ENCODE results near the gene RAPGEF2. TPM values are rescaled to one million over a fixed set of nuclear protein-coding genes. Genes with fewer than 3 reads are reported as not detected.

Gene RAPGEF2
- total and polyA plus RNA-seq, 2 of the 8 experiments (the other 6 are each of a cell fraction or from before 2014, with no cell fraction given): 24.4 to 48.6 TPM

- Histone ChIP-seq H3K27ac (ENCODE audit: low read depth, low read length) (no peak overlapping the region), H3K4me1 (replicated peaks in 1 of 4; ENCODE audit: control insufficient read depth in 3 of 4, insufficient read depth in 4 of 4, low read length in 3 of 4) (peaks cover 0 to 5% (median 2%) of the 10 kb centered on the region in 4 experiments; a peak in 3 of 7 replicates), H3K79me2 (ENCODE audit: control insufficient read depth in 1 of 2, insufficient read depth in 2 of 2, low read length in 2 of 2) (no peaks in the 10 kb centered on the region; a peak in 2 of 4 replicates), H2BK12ac (ENCODE audit: low read depth, low read length) (peak overlapping the region; percentile 53), H4K91ac (replicated peaks; ENCODE audit: insufficient read length, low read length) (no peak overlapping the region), H4K5ac (ENCODE audit: insufficient read length, low read depth, low read length) (no peak overlapping the region), H3K4me2 (ENCODE audit: insufficient read depth in 1 of 2, low read depth in 2 of 2, low read length in 2 of 2) (peak overlapping the region in 1 of 2 experiments; percentile 36; a peak in 2 of 4 replicates), H3K18ac (ENCODE audit: extremely low read depth, low read length) (no peak overlapping the region), H3K27me3 (replicated peaks in 1 of 4; ENCODE audit: control insufficient read depth in 3 of 4, extremely low read depth in 1 of 4, insufficient read depth in 3 of 4, low read length in 3 of 4) (no peaks in the 10 kb centered on the region), H3K9ac (replicated peaks in 1 of 4; ENCODE audit: extremely low read depth in 1 of 4, low read depth in 3 of 4, low read length in 3 of 4) (no peak overlapping the region), H3K56ac (replicated peaks; ENCODE audit: insufficient read length, low read depth, low read length) (no peak overlapping the region), H3K4me3 (ENCODE audit: extremely low read depth in 1 of 4, insufficient read depth in 2 of 4, low read depth in 3 of 4, low read length in 4 of 4) (peak overlapping the region in 1 of 4 experiments; percentile 24; a peak in 1 of 8 replicates), H2AFZ (ENCODE audit: low read length) (no peak overlapping the region), H3K79me1 (ENCODE audit: low read depth, low read length) (no peaks in the 10 kb centered on the region), H2BK15ac (ENCODE audit: low read length) (no peak overlapping the region), H2BK120ac (replicated peaks; ENCODE audit: low read depth, low read length) (no peak overlapping the region), H3K14ac (ENCODE audit: insufficient read length) (no peak overlapping the region), H3K23ac (ENCODE audit: insufficient read length) (no peak overlapping the region), H3K36me3 (ENCODE audit: control insufficient read depth in 2 of 4, insufficient read depth in 4 of 4, low read length in 3 of 4) (no peaks in the 10 kb centered on the region), H2BK20ac (ENCODE audit: low read length) (no peak overlapping the region), H3K23me2 (ENCODE audit: low read depth, low read length) (no peaks in the 10 kb centered on the region; the same call in 1 of the 2 replicates), H2BK5ac (ENCODE audit: low read depth, low read length) (peak overlapping the region; percentile 55; the same call in 1 of the 2 replicates), H4K8ac (ENCODE audit: extremely low read depth, insufficient read depth, low read length) (no peak overlapping the region), H3K4ac (replicated peaks; ENCODE audit: insufficient read length, low read depth, low read length) (no peak overlapping the region), H2AK5ac (ENCODE audit: low read depth, low read length) (no peak overlapping the region), H4K20me1 (replicated peaks in 1 of 2; ENCODE audit: control insufficient read depth in 1 of 2, insufficient read depth in 2 of 2, low read length in 2 of 2) (peaks cover 0 to 2% of the 10 kb centered on the region in 2 experiments), H3K9me3 (ENCODE audit: insufficient read depth in 2 of 2, low read depth in 1 of 2, low read length in 1 of 2) (no peaks in the 10 kb centered on the region)
- CTCF ChIA-PET (ENCODE audit: partially characterized antibody): interaction anchor here (1.5 kb wide), 1 partner anchor 80 kb away, joined by 3 read pairs; no protein-coding TSS in a partner anchor
- WGBS, 2 experiments (ENCODE audit: extremely low coverage in 1 of 2, insufficient coverage in 1 of 2, insufficient read length in 1 of 2, insufficient replicate concordance in 2 of 2, low coverage in 1 of 2, low lambda C conversion rate in 2 of 2, missing lambda C conversion rate in 1 of 2): 70% methylated on average over 4 of the region's 4 CpGs; no CpG with 5 or more reads in 1 of the 2 experiments
- POLR2A ChIA-PET (ENCODE audit: partially characterized antibody): interaction anchor here (0.7 kb wide), 1 partner anchor 415 kb away, joined by 3 read pairs; no protein-coding TSS in a partner anchor
- DNase-seq (ENCODE audit: low read depth in 1 of 2, low spot score in 2 of 2): no peak
- no peak for FAIRE-seq
- no peak for TF ChIP-seq ZNF274 (IDR thresholded peaks at IDR 0.05; ENCODE audit: borderline replicate concordance, extremely low read depth, low read length)
- TF ChIP-seq CTBP2 (IDR thresholded peaks at IDR 0.05; ENCODE audit: borderline replicate concordance, insufficient read depth, insufficient read length, low read length): no peak
- TF ChIP-seq CBX5 (IDR thresholded peaks at IDR 0.05; ENCODE audit: low read depth, low read length): no peak
These were observed 181.2 kb downstream of the RAPGEF2 start for GRCh38 chr4:159284113-159284512.

Data from H1 (cell line).